Measurements from ENCODE around the gene ZNF362. TPM values are rescaled to one million over a fixed set of nuclear protein-coding genes. Genes with fewer than 3 reads are reported as not detected.
"Not testable (repeated sequence)": the region's sequence is repeated elsewhere in the genome, so short reads cannot be mapped to it uniquely, and the experiment has no call there.

ZNF362 gene
- total RNA-seq, 1 donor from 2014 or later = 7.3 TPM

GRCh38 chr1:33231166-33231565 is 25.1 kb upstream of the ZNF362 start:
- Histone ChIP-seq H3K4me1 (ENCODE audit: control insufficient read depth in 3 of 3, insufficient read depth in 3 of 3, low read length in 3 of 3) (peaks cover 0 to 11% (median 5%) of the 10 kb centered on the region in 3 donors), H3K27me3 (ENCODE audit: control insufficient read depth in 3 of 3, insufficient read depth in 3 of 3, low read length in 3 of 3) (no peaks in the 10 kb centered on the region), H3K4me3 (ENCODE audit: low read length in 3 of 3) (no peak overlapping the region), H3K36me3 (ENCODE audit: control insufficient read depth in 3 of 3, insufficient read depth in 3 of 3, low read length in 3 of 3) (no peaks in the 10 kb centered on the region), H3K9me3 (ENCODE audit: control insufficient read depth in 3 of 3, low read length in 3 of 3) (no peaks in the 10 kb centered on the region), H3K27ac (ENCODE audit: low read depth, low read length) (no peak overlapping the region), H3K9ac (ENCODE audit: low read depth in 1 of 3, low read length in 3 of 3) (no peak overlapping the region)

- no peak overlapping the region for H3K9ac ChIP-seq (ENCODE audit: low read depth in 1 of 3, low read length in 3 of 3)
- H3K9me3 ChIP-seq (ENCODE audit: control insufficient read depth in 3 of 3, low read length in 3 of 3) = no peaks in the 10 kb centered on the region
- no peaks in the 10 kb centered on the region for H3K27me3 ChIP-seq (ENCODE audit: control insufficient read depth in 3 of 3, insufficient read depth in 3 of 3, low read length in 3 of 3)
- peaks cover 0 to 11% (median 5%) of the 10 kb centered on the region in 3 donors for H3K4me1 ChIP-seq (ENCODE audit: control insufficient read depth in 3 of 3, insufficient read depth in 3 of 3, low read length in 3 of 3)
- H3K36me3 ChIP-seq (ENCODE audit: control insufficient read depth in 3 of 3, insufficient read depth in 3 of 3, low read length in 3 of 3) = no peaks in the 10 kb centered on the region
- no peak overlapping the region for H3K27ac ChIP-seq (ENCODE audit: low read depth, low read length)
- no peak overlapping the region for H3K4me3 ChIP-seq (ENCODE audit: low read length in 3 of 3)
Observed at GRCh38 chr1:33232716-33233115, 23.6 kb upstream of the ZNF362 start.

DNA sequence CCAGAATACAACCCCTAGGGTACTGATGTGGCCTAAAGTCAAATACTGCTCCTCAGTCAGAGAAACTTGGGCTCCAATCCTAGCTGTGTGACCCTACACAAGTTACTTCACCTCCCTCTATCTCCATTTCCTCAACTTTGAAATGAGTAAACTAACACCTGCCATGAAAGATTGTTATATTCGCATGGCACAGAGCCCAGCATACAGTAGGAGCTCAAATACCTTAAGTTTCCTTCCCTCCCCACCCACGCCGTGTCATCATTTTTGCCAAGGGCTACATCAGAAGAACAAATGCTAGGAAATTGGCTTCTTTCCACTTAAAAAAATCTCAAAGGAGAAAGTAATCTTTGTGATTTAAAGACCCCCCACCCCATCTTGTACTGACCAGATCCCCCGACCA is 22.2 kb upstream of the ZNF362 start:
- peaks cover 0 to 9% (median 5%) of the 10 kb centered on the region in 3 donors for H3K4me1 ChIP-seq (ENCODE audit: control insufficient read depth in 3 of 3, insufficient read depth in 3 of 3, low read length in 3 of 3)
- H3K9me3 ChIP-seq (ENCODE audit: control insufficient read depth in 3 of 3, low read length in 3 of 3) = no peaks in the 10 kb centered on the region
- H3K27me3 ChIP-seq (ENCODE audit: control insufficient read depth in 3 of 3, insufficient read depth in 3 of 3, low read length in 3 of 3) = no peaks in the 10 kb centered on the region
- H3K36me3 ChIP-seq (ENCODE audit: control insufficient read depth in 3 of 3, insufficient read depth in 3 of 3, low read length in 3 of 3) = no peaks in the 10 kb centered on the region
- no peak overlapping the region for H3K4me3 ChIP-seq (ENCODE audit: low read length in 3 of 3)
- no peak overlapping the region for H3K9ac ChIP-seq (ENCODE audit: low read depth in 1 of 3, low read length in 3 of 3)
- no peak overlapping the region for H3K27ac ChIP-seq (ENCODE audit: low read depth, low read length)

DNA sequence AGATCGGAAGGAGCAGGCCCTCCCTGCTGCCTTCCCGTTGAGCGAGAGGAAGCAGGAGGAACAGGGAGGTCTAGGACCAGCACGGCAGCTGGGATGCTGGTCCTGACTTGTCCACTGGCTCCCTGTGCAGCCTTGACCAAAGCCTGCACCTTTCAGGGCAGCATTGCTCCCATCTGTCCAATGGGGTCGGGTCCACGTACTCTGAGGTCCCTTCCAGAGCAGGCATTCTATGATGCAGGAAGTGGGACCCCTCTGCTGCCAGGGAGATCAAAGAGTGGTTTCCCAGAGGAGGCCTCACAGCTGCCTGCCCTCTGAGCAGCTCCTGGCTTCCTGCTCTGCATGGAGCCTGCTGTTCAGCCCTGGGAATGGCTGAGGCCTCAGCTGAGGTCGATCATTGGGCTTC is 21.7 kb upstream of the ZNF362 start:
- H3K9me3 ChIP-seq (ENCODE audit: control insufficient read depth in 3 of 3, low read length in 3 of 3) = no peaks in the 10 kb centered on the region
- H3K4me3 ChIP-seq (ENCODE audit: low read length in 3 of 3) = no peak overlapping the region
- H3K4me1 ChIP-seq (ENCODE audit: control insufficient read depth in 3 of 3, insufficient read depth in 3 of 3, low read length in 3 of 3) = peaks cover 0 to 9% (median 5%) of the 10 kb centered on the region in 3 donors
- no peaks in the 10 kb centered on the region for H3K27me3 ChIP-seq (ENCODE audit: control insufficient read depth in 3 of 3, insufficient read depth in 3 of 3, low read length in 3 of 3)
- H3K9ac ChIP-seq (ENCODE audit: low read depth in 1 of 3, low read length in 3 of 3) = no peak overlapping the region
- no peak overlapping the region for H3K27ac ChIP-seq (ENCODE audit: low read depth, low read length)
- no peaks in the 10 kb centered on the region for H3K36me3 ChIP-seq (ENCODE audit: control insufficient read depth in 3 of 3, insufficient read depth in 3 of 3, low read length in 3 of 3)

GRCh38 chr1:33235521-33235920 is 20.8 kb upstream of the ZNF362 start:
- Histone ChIP-seq H3K27ac (ENCODE audit: low read depth, low read length) (no peak overlapping the region), H3K4me3 (ENCODE audit: low read length in 3 of 3) (no peak overlapping the region), H3K9ac (ENCODE audit: low read depth in 1 of 3, low read length in 3 of 3) (no peak overlapping the region)

GRCh38 chr1:33236498-33236897 is 19.8 kb upstream of the ZNF362 start:
- Histone ChIP-seq H3K27ac (ENCODE audit: low read depth, low read length) (no peak overlapping the region), H3K4me3 (ENCODE audit: low read length in 3 of 3) (no peak overlapping the region), H3K27me3 (ENCODE audit: control insufficient read depth in 3 of 3, insufficient read depth in 3 of 3, low read length in 3 of 3) (no peaks in the 10 kb centered on the region), H3K9ac (ENCODE audit: low read depth in 1 of 3, low read length in 3 of 3) (no peak overlapping the region), H3K36me3 (ENCODE audit: control insufficient read depth in 3 of 3, insufficient read depth in 3 of 3, low read length in 3 of 3) (no peaks in the 10 kb centered on the region), H3K4me1 (ENCODE audit: control insufficient read depth in 3 of 3, insufficient read depth in 3 of 3, low read length in 3 of 3) (peaks cover 0 to 9% (median 5%) of the 10 kb centered on the region in 3 donors), H3K9me3 (ENCODE audit: control insufficient read depth in 3 of 3, low read length in 3 of 3) (no peaks in the 10 kb centered on the region)

More at GRCh38 chr1:33235521-33235920, 20.8 kb upstream of the ZNF362 start:
- Histone ChIP-seq H3K9me3 (ENCODE audit: control insufficient read depth in 3 of 3, low read length in 3 of 3) (no peaks in the 10 kb centered on the region), H3K27me3 (ENCODE audit: control insufficient read depth in 3 of 3, insufficient read depth in 3 of 3, low read length in 3 of 3) (no peaks in the 10 kb centered on the region), H3K36me3 (ENCODE audit: control insufficient read depth in 3 of 3, insufficient read depth in 3 of 3, low read length in 3 of 3) (no peaks in the 10 kb centered on the region), H3K4me1 (ENCODE audit: control insufficient read depth in 3 of 3, insufficient read depth in 3 of 3, low read length in 3 of 3) (peaks cover 0 to 9% (median 5%) of the 10 kb centered on the region in 3 donors)

GRCh38 chr1:33237579-33237978 is 18.7 kb upstream of the ZNF362 start:
- H3K9ac ChIP-seq (ENCODE audit: low read depth in 1 of 3, low read length in 3 of 3) = no peak overlapping the region
- no peaks in the 10 kb centered on the region for H3K9me3 ChIP-seq (ENCODE audit: control insufficient read depth in 3 of 3, low read length in 3 of 3)
- no peak overlapping the region for H3K27ac ChIP-seq (ENCODE audit: low read depth, low read length)
- no peak overlapping the region for H3K4me3 ChIP-seq (ENCODE audit: low read length in 3 of 3)
- no peaks in the 10 kb centered on the region for H3K27me3 ChIP-seq (ENCODE audit: control insufficient read depth in 3 of 3, insufficient read depth in 3 of 3, low read length in 3 of 3)
- no peaks in the 10 kb centered on the region for H3K36me3 ChIP-seq (ENCODE audit: control insufficient read depth in 3 of 3, insufficient read depth in 3 of 3, low read length in 3 of 3)
- peaks cover 0 to 9% (median 5%) of the 10 kb centered on the region in 3 donors for H3K4me1 ChIP-seq (ENCODE audit: control insufficient read depth in 3 of 3, insufficient read depth in 3 of 3, low read length in 3 of 3)

DNA sequence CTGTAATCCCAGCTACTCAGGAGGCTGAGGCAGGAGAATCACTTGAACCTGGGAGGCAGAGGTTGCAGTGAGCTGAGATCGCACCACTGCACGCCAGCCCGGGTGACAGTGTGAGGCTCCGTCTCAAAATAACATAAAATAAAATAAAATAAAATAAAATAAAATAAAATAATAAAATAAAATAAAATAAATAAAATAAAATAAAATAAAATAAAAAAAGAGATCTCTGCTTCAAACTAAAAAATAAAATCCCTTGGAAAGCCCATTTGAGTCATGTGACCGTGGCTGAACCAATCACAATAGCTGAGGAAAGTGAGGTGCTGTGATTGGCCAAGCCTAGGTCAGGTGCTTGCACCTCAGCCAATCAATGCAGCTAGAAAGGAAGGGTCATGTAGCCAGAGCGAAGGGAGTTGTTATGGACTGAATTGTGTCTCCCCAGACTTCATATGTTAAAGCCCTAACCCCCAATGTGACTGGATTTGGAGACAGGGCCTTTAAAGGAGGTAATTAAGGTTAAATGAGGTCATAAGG is 18.0 kb upstream of the ZNF362 start:
- not testable (repeated sequence) for H3K9me3 ChIP-seq (ENCODE audit: control insufficient read depth in 3 of 3, low read length in 3 of 3); H3K4me3 ChIP-seq (ENCODE audit: low read length in 3 of 3); H3K27ac ChIP-seq (ENCODE audit: low read depth, low read length); H3K9ac ChIP-seq (ENCODE audit: low read depth in 1 of 3, low read length in 3 of 3); H3K4me1 ChIP-seq (ENCODE audit: control insufficient read depth in 3 of 3, insufficient read depth in 3 of 3, low read length in 3 of 3); H3K36me3 ChIP-seq (ENCODE audit: control insufficient read depth in 3 of 3, insufficient read depth in 3 of 3, low read length in 3 of 3); H3K27me3 ChIP-seq (ENCODE audit: control insufficient read depth in 3 of 3, insufficient read depth in 3 of 3, low read length in 3 of 3)

DNA sequence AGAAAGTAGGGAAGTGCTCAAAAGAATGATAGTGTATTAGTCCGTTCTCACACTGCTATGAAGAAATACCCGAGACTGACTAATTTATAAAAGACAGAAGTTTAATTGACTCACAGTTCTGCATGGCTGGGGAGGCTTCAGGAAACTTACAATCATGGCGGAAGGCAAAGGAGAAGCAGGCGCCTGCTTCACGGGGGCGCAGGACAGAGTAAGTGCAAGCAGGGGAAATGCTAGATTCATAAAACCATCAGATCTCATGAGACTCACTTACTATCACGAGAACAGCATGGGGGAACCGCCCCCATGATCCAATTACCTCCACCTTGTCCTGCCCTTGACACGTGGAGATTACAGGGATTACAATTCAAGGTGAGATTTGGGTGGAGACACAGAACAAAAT is 16.9 kb upstream of the ZNF362 start:
- H3K9me3 ChIP-seq (ENCODE audit: control insufficient read depth in 3 of 3, low read length in 3 of 3); H3K4me3 ChIP-seq (ENCODE audit: low read length in 3 of 3); H3K36me3 ChIP-seq (ENCODE audit: control insufficient read depth in 3 of 3, insufficient read depth in 3 of 3, low read length in 3 of 3); H3K27me3 ChIP-seq (ENCODE audit: control insufficient read depth in 3 of 3, insufficient read depth in 3 of 3, low read length in 3 of 3); H3K9ac ChIP-seq (ENCODE audit: low read depth in 1 of 3, low read length in 3 of 3); H3K4me1 ChIP-seq (ENCODE audit: control insufficient read depth in 3 of 3, insufficient read depth in 3 of 3, low read length in 3 of 3); H3K27ac ChIP-seq (ENCODE audit: low read depth, low read length): not testable (repeated sequence)

DNA sequence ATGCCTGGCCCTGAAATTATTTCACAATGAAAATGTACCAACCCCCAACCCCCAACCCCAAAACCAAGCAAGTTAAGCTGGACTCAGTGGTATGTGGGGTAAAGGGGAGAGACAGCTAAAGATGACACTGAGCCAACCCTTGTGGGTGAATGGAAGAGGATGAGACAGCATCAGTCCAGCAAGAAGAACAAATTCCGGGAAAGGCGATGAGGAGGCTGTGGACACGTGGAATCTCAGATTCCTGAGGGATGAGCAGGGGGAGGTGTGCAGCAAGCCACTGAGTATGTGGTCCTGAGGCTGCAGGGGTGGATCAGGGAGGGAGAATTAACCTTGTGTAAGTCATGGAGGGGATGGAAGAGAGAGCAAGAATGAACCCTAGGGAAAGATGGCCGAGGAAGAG is 14.4 kb upstream of the ZNF362 start:
- no peak overlapping the region for H3K27ac ChIP-seq (ENCODE audit: low read depth, low read length)
- H3K4me3 ChIP-seq (ENCODE audit: low read length in 3 of 3) = no peak overlapping the region
- H3K9ac ChIP-seq (ENCODE audit: low read depth in 1 of 3, low read length in 3 of 3) = no peak overlapping the region
- H3K9me3 ChIP-seq (ENCODE audit: control insufficient read depth in 3 of 3, low read length in 3 of 3) = no peaks in the 10 kb centered on the region
- no peaks in the 10 kb centered on the region for H3K4me1 ChIP-seq (ENCODE audit: control insufficient read depth in 3 of 3, insufficient read depth in 3 of 3, low read length in 3 of 3)
- H3K36me3 ChIP-seq (ENCODE audit: control insufficient read depth in 3 of 3, insufficient read depth in 3 of 3, low read length in 3 of 3) = no peaks in the 10 kb centered on the region
- H3K27me3 ChIP-seq (ENCODE audit: control insufficient read depth in 3 of 3, insufficient read depth in 3 of 3, low read length in 3 of 3) = no peaks in the 10 kb centered on the region

DNA sequence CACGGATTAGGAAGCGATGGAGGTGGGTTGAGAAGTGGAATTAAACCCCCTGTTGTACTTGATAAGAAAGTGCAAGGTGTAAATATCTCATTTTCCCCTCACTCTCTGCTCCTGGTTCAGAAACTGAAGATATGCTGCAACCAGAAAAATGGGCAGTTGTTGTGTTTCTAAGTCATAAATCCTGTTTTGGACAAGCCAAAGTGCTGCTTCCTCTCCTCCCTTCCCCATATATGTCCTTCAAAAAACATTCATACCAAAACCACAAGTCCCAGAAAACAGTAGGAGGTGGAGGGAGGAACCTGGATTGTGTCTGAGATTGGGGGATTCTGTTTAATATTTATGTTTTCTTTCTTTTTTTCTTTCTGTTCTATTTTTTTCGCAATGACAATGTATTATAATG is 13.6 kb upstream of the ZNF362 start:
- H3K9me3 ChIP-seq (ENCODE audit: control insufficient read depth in 3 of 3, low read length in 3 of 3) = no peaks in the 10 kb centered on the region
- H3K4me1 ChIP-seq (ENCODE audit: control insufficient read depth in 3 of 3, insufficient read depth in 3 of 3, low read length in 3 of 3) = no peaks in the 10 kb centered on the region
- H3K9ac ChIP-seq (ENCODE audit: low read depth in 1 of 3, low read length in 3 of 3) = no peak overlapping the region
- H3K27ac ChIP-seq (ENCODE audit: low read depth, low read length) = no peak overlapping the region
- H3K4me3 ChIP-seq (ENCODE audit: low read length in 3 of 3) = no peak overlapping the region
- no peaks in the 10 kb centered on the region for H3K27me3 ChIP-seq (ENCODE audit: control insufficient read depth in 3 of 3, insufficient read depth in 3 of 3, low read length in 3 of 3)
- H3K36me3 ChIP-seq (ENCODE audit: control insufficient read depth in 3 of 3, insufficient read depth in 3 of 3, low read length in 3 of 3) = no peaks in the 10 kb centered on the region
